ENCODE results near the gene SOX13.

Gene SOX13

DNA sequence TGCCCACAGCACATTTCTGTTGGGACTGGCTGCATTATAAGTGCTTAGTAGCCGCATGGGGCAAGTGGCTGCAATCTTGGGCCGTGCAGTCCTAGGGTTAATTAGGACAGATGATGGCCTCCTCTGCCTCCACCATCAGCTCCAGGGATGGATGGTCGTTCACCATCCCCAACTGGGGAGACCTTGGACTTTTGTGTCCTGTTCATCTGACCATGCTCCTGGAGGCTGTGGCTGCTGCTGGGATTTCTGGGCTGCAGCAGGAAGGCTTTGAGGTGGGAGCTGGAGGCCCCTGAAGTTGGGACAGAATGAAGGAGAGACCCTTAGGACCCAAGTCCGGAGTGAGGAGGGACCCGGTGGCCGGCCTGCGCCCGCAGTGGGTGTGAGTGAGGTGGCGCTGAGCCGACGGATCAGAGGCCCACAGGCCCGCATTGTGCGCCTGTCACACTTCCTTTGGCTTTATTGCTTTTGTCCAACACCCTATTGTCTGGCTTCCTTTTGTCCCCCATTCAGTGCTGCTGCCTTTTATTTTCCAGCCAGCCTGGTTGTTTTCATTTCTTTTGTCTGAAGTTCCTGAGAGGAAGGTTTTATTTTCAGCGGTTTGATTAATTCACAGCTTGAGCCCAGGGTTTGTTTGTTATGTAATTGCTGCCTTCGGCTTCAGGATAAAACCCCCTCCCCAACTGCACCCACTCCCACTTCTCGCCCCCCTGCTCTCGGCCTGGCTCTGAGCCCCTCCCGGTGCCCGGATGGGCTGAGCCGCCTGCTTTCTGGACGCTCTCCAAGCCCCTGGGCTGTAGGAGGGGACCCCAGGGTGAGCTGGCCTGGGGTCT is 35.6 kb downstream of the SOX13 start:
- DNase-seq (ENCODE audit: low spot score) = no peak

GRCh38 chr1:204110894-204111633 is 38.1 kb downstream of the SOX13 start:
- no peak for DNase-seq (ENCODE audit: low spot score)

- no peak for DNase-seq (ENCODE audit: low spot score)
Observed at GRCh38 chr1:204112876-204113730, 40.2 kb downstream of the SOX13 start.

DNA sequence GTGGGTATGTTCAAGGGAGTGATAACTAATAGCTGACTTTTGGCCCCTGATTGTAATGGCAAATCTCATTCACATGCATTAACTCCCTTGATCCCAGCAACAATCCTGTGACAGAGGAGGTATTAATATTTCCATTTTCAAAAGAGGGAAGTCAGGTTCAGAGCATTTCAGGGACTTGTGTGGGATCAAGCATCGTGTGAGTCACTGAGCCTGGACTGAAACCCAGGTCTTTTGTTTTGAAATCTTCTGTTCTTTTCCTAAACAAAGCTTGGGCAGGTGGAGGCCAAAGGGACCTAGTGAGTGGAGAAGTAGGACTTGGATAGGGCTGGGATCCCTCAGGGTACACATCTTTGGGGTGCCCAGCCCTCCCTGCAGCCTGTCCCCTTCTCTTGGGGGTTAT is 41.0 kb downstream of the SOX13 start:
- DNase-seq (ENCODE audit: low spot score) = no peak

DNA sequence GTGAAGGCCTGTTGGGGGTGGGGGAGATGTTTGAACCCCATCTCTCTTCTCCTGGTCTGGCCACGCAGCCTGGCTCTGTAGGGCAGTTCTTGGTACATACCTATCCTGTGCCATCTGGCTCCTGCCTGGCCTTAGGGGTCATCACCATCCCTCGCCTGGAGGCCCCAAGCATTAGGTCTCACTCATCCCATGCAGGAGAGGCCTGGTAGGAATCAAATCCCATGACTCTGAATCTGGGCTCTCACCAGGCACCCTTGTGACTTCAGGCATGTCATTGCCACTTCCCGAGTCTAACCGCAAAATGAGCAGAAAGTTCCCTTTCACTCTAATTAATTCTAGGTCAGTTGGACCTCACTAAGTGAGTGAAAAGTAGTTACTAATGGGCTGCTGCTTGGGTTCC is 41.7 kb downstream of the SOX13 start:
- DNase-seq (ENCODE audit: low spot score) = no peak

DNA sequence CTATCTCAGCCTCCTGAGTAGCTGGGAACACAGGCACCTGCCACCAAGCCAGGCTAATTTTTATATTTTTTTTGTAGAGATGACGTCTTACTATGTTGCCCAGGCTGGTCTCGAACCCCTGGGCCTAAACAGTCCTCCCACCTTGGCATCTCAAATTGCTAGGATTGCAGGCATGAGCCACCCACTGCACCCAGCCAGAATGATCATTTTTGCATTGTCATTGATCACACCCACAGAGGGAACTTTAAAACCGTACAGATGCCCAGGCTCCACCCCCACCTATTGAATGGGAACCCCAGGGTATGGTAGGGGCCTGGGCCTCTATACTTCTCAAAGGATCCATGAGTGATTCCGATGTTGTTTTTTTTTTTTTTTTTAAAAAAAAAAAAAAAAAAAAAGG is 42.2 kb downstream of the SOX13 start:
- no peak for DNase-seq (ENCODE audit: low spot score)

- DNase-seq (ENCODE audit: low spot score) = no peak
Observed at GRCh38 chr1:204116539-204116938, 43.6 kb downstream of the SOX13 start.

DNA sequence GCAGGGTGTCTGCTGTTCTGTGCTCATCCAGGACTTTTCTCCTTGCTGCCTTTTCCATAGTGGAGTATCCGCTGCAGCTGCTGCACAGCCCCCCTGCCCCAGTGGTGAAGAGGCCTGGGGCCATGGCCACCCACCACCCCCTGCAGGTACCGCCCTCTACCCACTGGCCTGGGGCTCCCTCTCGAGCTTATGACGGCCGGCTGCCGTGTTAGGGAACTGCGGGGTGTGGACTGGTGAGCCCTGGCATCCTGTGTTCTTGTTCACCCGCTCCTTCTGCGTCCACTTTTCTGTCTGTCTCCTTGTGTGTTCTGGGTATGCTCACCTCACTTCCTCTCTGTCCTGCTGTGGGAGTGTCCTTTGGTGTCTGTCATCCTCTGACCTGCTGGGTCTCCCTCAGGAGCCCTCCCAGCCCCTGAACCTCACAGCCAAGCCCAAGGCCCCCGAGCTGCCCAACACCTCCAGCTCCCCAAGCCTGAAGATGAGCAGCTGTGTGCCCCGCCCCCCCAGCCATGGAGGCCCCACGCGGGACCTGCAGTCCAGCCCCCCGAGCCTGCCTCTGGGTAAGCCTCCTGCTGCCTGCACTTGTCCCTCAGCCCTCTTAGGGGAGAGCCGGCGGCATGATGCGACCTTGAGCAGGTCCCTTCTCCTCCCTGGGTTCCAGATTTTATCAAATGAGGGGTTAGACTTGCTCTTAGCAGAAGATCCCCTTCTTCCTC is 49.1 kb downstream of the SOX13 start:
- DNase-seq (ENCODE audit: low spot score) = no peak

DNA sequence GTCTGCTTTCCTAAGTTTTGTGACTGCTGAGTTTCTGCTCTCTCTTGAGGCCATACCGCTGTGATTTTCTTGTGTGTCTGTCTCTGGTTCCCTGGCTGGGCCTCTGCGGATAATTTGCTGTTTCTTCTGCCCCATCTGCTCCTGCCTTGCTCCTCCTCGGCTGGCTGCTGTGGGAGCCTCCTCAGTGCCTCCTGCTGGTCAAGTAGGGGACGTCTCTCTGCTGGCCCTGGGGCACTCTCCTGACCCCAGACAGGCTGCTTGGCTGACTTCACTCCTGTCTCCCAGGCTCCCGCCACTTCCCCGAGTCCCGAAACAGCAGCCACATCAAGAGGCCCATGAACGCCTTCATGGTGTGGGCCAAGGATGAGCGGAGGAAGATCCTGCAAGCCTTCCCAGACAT is 50.5 kb downstream of the SOX13 start:
- no peak for DNase-seq (ENCODE audit: low spot score)

- DNase-seq (ENCODE audit: low spot score) = no peak
Observed at GRCh38 chr1:204124639-204125038, 51.7 kb downstream of the SOX13 start.

DNA sequence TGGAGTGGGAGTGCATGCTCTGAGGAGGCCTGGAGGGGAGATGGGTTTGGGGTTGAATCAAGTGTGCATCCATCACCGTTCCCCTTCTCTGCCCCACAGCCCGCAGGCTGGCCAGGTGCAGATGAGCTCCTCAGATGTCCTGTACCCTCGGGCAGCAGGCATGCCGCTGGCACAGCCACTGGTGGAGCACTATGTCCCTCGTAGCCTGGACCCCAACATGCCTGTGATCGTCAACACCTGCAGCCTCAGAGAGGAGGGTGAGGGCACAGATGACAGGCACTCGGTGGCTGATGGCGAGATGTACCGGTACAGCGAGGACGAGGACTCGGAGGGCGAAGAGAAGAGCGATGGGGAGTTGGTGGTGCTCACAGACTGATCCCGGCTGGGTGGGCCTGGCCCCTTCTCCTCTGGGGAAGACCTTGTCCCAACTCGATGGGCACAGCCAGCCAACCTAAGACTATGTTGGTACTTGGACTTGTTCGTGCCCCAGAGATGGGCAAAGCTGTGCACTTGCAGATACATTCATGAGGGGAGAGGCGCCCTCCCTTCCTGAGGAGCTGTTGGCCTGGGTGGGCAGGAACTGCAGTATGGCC is 52.9 kb downstream of the SOX13 start:
- DNase-seq (ENCODE audit: low spot score) = no peak

DNA sequence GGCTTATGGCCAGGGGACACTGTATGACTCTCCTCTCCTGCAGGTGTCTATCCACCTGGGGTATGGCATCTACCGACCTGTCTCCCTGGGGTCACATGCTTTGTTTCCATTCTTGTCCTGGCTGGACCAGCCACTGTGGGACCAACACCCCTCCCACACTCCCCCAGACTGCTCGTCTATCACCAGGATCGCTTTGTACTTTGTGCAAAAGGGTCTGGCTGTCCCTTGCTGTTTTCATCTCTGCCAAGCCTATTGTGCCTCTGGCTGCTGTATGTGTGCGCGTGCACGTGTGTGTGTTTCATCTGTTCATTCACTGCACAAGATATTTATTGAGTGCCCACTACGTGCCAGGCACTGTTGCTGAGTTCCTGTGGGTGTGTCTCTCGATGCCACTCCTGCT is 53.5 kb downstream of the SOX13 start:
- DNase-seq (ENCODE audit: low spot score) = no peak

DNA sequence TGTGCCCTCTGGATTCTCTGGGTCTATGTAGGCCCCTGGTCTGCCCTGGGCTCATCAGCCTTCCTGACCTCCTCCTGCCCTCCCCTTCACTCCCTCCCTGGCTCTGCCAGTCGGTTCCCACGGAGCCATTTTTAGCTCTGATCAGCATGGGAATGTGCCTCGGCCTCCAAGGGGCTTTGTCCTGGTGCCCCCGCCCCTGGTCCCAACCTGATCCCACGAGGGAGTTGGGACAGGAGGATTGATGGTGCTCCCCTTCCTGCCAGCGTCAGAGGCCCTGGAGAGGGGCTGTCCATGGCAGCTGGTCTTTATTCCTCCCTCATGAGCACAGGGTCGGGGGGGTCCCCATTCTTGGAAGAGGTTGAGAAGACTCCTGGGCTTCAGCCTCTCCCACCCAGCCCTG is 54.0 kb downstream of the SOX13 start:
- no peak for DNase-seq (ENCODE audit: low spot score)

GRCh38 chr1:204127597-204128242 is 54.8 kb downstream of the SOX13 start:
- DNase-seq (ENCODE audit: low spot score) = peak; percentile 91

DNA sequence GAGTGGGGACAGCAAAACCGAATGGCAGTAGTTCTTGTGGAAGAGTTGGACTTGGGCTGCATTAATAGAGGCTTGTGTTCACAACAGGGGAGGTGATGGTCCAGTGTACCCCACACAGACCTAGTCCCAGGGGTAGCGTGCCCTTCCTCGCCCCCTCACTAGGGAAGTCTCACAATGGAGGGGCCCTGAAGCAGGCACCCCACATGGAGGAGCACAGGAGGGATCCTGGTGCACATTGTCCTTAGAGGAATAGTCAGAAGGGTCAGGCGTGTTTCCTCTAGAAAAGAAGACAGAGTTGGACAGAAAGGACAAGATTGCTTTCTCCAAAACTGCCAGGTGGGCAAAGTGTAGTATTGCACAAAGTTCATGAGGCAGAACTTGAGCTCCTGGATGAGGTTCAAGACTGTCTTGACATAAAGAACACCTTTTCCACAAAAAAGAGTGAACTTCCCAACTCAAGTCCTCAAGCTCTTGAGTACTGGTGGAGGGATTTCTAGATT is 55.6 kb downstream of the SOX13 start:
- DNase-seq (ENCODE audit: low spot score) = no peak

- peak; percentile 96 for DNase-seq (ENCODE audit: low spot score)
Observed at GRCh38 chr1:204128964-204129896, 56.3 kb downstream of the SOX13 start.

- DNase-seq (ENCODE audit: low spot score) = no peak
Observed at GRCh38 chr1:204130178-204130577, 57.3 kb downstream of the SOX13 start.

DNA sequence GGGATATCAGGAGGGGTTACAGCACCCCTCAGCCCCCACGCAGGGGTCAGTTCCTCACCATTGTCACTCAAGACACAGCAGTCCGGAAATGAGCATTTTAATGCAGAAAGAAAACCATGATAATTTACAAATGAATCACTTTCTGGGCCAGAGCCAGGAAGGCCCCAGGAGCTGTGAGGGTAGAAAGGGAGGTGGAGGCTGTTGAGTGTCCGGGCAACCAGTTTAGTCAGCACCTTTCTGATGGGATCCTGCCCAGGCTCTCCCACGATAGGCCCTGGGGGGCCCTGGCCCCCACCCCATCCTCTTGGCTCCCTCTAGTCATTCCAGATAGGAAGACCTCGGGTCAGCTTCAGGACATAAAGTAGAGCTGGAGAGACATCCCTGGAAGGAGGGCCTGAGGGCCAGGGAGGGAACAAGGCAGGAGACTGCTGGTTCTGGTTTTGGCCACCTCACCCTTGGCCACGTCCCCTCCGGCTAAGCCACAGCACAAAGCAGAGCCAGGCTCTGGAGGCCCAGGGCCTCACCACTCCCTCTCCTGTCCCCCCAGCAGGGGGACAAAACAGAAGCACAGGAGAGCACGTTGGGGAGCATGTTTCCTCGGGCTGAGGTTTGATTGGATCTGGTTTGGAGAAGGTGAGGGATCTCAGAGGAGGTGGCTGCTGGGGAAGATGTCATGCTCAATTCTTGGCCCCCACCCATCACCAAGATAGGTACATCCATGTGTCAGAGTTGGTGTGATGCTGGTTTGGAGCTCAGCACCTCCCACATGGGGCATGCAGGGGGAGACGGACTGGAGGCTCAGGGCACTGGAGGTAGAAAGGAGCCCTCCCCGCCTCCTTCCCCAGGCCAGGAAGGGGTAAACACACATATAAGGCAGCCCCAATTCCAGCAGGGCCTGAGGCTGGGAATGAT is 58.3 kb downstream of the SOX13 start:
- DNase-seq (ENCODE audit: low spot score) = no peak

DNA sequence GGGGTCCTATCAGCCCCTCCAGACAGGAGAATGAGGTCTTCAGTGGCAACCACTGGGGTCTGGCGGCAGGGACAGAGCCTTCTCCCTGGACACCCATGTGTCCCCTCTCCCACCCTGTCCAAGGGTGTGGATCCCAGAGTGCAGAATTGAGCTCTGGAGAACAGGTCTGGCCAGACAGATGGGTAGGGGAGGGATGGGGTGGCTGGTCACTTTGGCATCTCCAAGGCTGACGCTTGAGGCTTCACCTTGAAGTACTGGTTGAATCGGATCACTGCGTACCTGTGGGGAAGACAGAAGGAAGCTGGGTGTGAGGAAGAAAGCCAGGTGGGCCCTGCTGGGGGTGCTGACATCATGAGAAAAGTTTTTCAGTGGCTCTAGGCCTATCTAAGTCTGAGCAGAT is 59.1 kb downstream of the SOX13 start:
- DNase-seq (ENCODE audit: low spot score) = no peak

Measured in D341Med (cell line).